Measurements from ENCODE around the gene PCDHGB4.

The PCDHGB4 gene

GRCh38 chr5:141366016-141366896 is 21.2 kb upstream of the PCDHGB4 start:
- Histone ChIP-seq H3K4me3 (ENCODE audit: low read depth, low read length) (no peak overlapping the region), H3K9me3 (ENCODE audit: control insufficient read depth, low read length) (peaks cover 5% of the 10 kb centered on the region)

GRCh38 chr5:141369994-141370848 is 17.3 kb upstream of the PCDHGB4 start, which contains the start of gene PCDHGB3:
Gene PCDHGB3 (plus strand): TSS chr5:141370242. CDS start chr5:141370395, 153 bp downstream.
- Histone ChIP-seq H3K9ac (no peak within 1 kb of the TSS), H3K4me3 (ENCODE audit: low read depth, low read length) (no peak within 1 kb of the TSS), H3K4me2 (ENCODE audit: low read length) (no peak within 1 kb of the TSS), H3K27me3 (ENCODE audit: control insufficient read depth, insufficient read depth, low read length) (no peaks in the 10 kb centered on the region), H3K36me3 (ENCODE audit: control insufficient read depth, insufficient read depth, low read length) (no peaks in the 10 kb centered on the region), H3K9me3 (ENCODE audit: control insufficient read depth, low read length) (peaks cover 13% of the 10 kb centered on the region), H3K4me1 (no peaks in the 10 kb centered on the region), H2AFZ (peak within 1 kb of the TSS; percentile 48), H3K27ac (peak within 1 kb of the TSS; percentile 30), H3K79me2 (no peaks in the 10 kb centered on the region)
- peak; percentile 46 for TF ChIP-seq CTCF (IDR thresholded peaks at IDR 0.05)

More at GRCh38 chr5:141366016-141366896, 21.2 kb upstream of the PCDHGB4 start:
- H3K4me2 ChIP-seq (ENCODE audit: low read length), result no peak overlapping the region
- H3K79me2 ChIP-seq, result no peaks in the 10 kb centered on the region
- no peaks in the 10 kb centered on the region for H3K27me3 ChIP-seq (ENCODE audit: control insufficient read depth, insufficient read depth, low read length)
- TF ChIP-seq CTCF (IDR thresholded peaks at IDR 0.05), result no peak
- no peak overlapping the region for H2AFZ ChIP-seq
- H3K4me1 ChIP-seq, result no peaks in the 10 kb centered on the region
- H3K9ac ChIP-seq, result no peak overlapping the region
- no peak overlapping the region for H3K27ac ChIP-seq
- H3K36me3 ChIP-seq (ENCODE audit: control insufficient read depth, insufficient read depth, low read length), result peaks cover 2% of the 10 kb centered on the region

- no peaks in the 10 kb centered on the region for H3K79me2 ChIP-seq
- no peak overlapping the region for H3K27ac ChIP-seq
- no peak overlapping the region for H3K9ac ChIP-seq
- H3K36me3 ChIP-seq (ENCODE audit: control insufficient read depth, insufficient read depth, low read length), result no peaks in the 10 kb centered on the region
- H3K4me3 ChIP-seq (ENCODE audit: low read depth, low read length), result no peak overlapping the region
- no peak overlapping the region for H3K4me2 ChIP-seq (ENCODE audit: low read length)
- no peaks in the 10 kb centered on the region for H3K4me1 ChIP-seq
- no peak overlapping the region for H2AFZ ChIP-seq
- no peaks in the 10 kb centered on the region for H3K27me3 ChIP-seq (ENCODE audit: control insufficient read depth, insufficient read depth, low read length)
- peaks cover 13% of the 10 kb centered on the region for H3K9me3 ChIP-seq (ENCODE audit: control insufficient read depth, low read length)
- no peak for TF ChIP-seq CTCF (IDR thresholded peaks at IDR 0.05)
Measured at GRCh38 chr5:141371572-141372475, 15.7 kb upstream of the PCDHGB4 start.

- no peaks in the 10 kb centered on the region for H3K79me2 ChIP-seq
- H2AFZ ChIP-seq, result peak within 1 kb of the TSS; percentile 38
- H3K27ac ChIP-seq, result peak within 1 kb of the TSS; percentile 16
- no peak within 1 kb of the TSS for H3K4me2 ChIP-seq (ENCODE audit: low read length)
- peaks cover 13% of the 10 kb centered on the region for H3K9me3 ChIP-seq (ENCODE audit: control insufficient read depth, low read length)
- TF ChIP-seq CTCF (IDR thresholded peaks at IDR 0.05), result no peak
- H3K4me1 ChIP-seq, result no peaks in the 10 kb centered on the region
- H3K4me3 ChIP-seq (ENCODE audit: low read depth, low read length), result peak within 1 kb of the TSS; percentile 35
- no peak within 1 kb of the TSS for H3K9ac ChIP-seq
- H3K27me3 ChIP-seq (ENCODE audit: control insufficient read depth, insufficient read depth, low read length), result no peaks in the 10 kb centered on the region
- H3K36me3 ChIP-seq (ENCODE audit: control insufficient read depth, insufficient read depth, low read length), result no peaks in the 10 kb centered on the region
Measured at GRCh38 chr5:141373673-141374317, 13.7 kb upstream of the PCDHGB4 start, which contains the start of gene PCDHGA6. Gene PCDHGA6 (plus strand): TSS chr5:141373891. CDS start chr5:141374084, 193 bp downstream.

Measured in parathyroid adenoma (tissue), 2 donors.